HEK293 (cell line): Measurements from ENCODE around the gene CRB2.

Source experiments
- CTCF ChIA-PET: fragments of 350-600 bp; formaldehyde crosslinking; extraction: SDS; loops from one replicate; lab custom pipeline; 2021; ENCODE audit warnings: antibody characterized with exemption; lab: Yijun Ruan, JAX
- POLR2A ChIA-PET: fragments of 300-600 bp; formaldehyde crosslinking; extraction: SDS; loops from one replicate; lab custom pipeline; 2020; ENCODE audit warnings: antibody characterized with exemption, inconsistent platforms; lab: Yijun Ruan, JAX
- H3K27ac ChIP-seq: fragments of 200-500 bp; sonication (Bioruptor generic); 2 replicates; pipeline ENCODE4 v1.5.1; 2014; ENCODE audit warnings: low read depth, low read length, control low read depth, inconsistent platforms; ENCODE audit errors: extremely low read depth
- H3K36me3 ChIP-seq, 2 experiments: fragments of 200-500 bp in 1 of 2; sonication (Bioruptor generic) in 1 of 2; 1 replicate in 1 of 2; 2 replicates in 1 of 2; pipeline ENCODE4 v1.5.1; 2014 to 2017; ENCODE audit warnings: inconsistent platforms in 2 of 2, low read length in 2 of 2; ENCODE audit not compliant: control insufficient read depth in 2 of 2, insufficient read depth in 1 of 2
- H3K4me1 ChIP-seq: fragments of 200-500 bp; sonication (Bioruptor generic); 2 replicates; pipeline ENCODE4 v1.5.1; 2014; ENCODE audit warnings: mild to moderate bottlenecking, low read length, inconsistent platforms; ENCODE audit not compliant: control insufficient read depth, insufficient read depth
- H3K4me3 ChIP-seq: 2 replicates; pipeline ENCODE4 v1.5.1; 2011; ENCODE audit warnings: low read depth, mild to moderate bottlenecking, control low read depth, low read length, moderate library complexity
- H3K9me3 ChIP-seq: fragments of 200-500 bp; sonication (Bioruptor generic); 2 replicates; pipeline ENCODE4 v1.5.1; 2014; ENCODE audit warnings: low read depth, low read length, inconsistent platforms; ENCODE audit not compliant: control insufficient read depth, insufficient read depth
- GLIS1 ChIP-seq: fragments of 450-650 bp; formaldehyde crosslinking; IDR thresholded peaks from 2 replicates; pipeline ENCODE4 v1.5.1; 2016; ENCODE audit warnings: missing biosample characterization, missing genetic modification characterization
- KLF17 ChIP-seq: fragments of 450-650 bp; formaldehyde crosslinking; IDR thresholded peaks from 2 replicates; pipeline ENCODE4 v1.5.1; 2016; ENCODE audit warnings: missing biosample characterization, missing genetic modification characterization
- RBAK ChIP-seq: fragments of 450-650 bp; formaldehyde crosslinking; IDR thresholded peaks from 2 replicates; pipeline ENCODE4 v1.5.1; 2016; ENCODE audit warnings: missing biosample characterization, missing genetic modification characterization
- ZBTB1 ChIP-seq: fragments of 450-650 bp; formaldehyde crosslinking; IDR thresholded peaks from 2 replicates; pipeline ENCODE4 v1.5.1; 2016; ENCODE audit warnings: missing biosample characterization, missing genetic modification characterization
- ZBTB11 ChIP-seq: fragments of 450-650 bp; formaldehyde crosslinking; conservative IDR thresholded peaks from 2 replicates; pipeline ENCODE4 v1.5.1; 2016; ENCODE audit warnings: low read depth, missing biosample characterization, missing genetic modification characterization
- ZBTB44 ChIP-seq: fragments of 450-650 bp; IDR thresholded peaks from 2 replicates; pipeline ENCODE4 v1.5.1; 2018; ENCODE audit warnings: missing biosample characterization, mild to moderate bottlenecking, missing genetic modification characterization
- ZNF133 ChIP-seq: fragments of 450-650 bp; formaldehyde crosslinking; IDR thresholded peaks from 2 replicates; pipeline ENCODE4 v1.5.1; 2016; ENCODE audit warnings: missing biosample characterization, missing genetic modification characterization
- ZNF138 ChIP-seq: fragments of 450-650 bp; formaldehyde crosslinking; IDR thresholded peaks from 2 replicates; pipeline ENCODE4 v1.5.1; 2016; ENCODE audit warnings: missing biosample characterization, missing genetic modification characterization, borderline replicate concordance
- ZNF174 ChIP-seq: fragments of 450-650 bp; formaldehyde crosslinking; IDR thresholded peaks from 2 replicates; pipeline ENCODE4 v1.5.0; 2017; ENCODE audit warnings: missing biosample characterization, mild to moderate bottlenecking, missing genetic modification characterization
- ZNF175 ChIP-seq: fragments of 450-650 bp; formaldehyde crosslinking; IDR thresholded peaks from 2 replicates; pipeline ENCODE4 v1.5.1; 2016; ENCODE audit warnings: missing biosample characterization, missing genetic modification characterization
- ZNF223 ChIP-seq: fragments of 450-650 bp; formaldehyde crosslinking; IDR thresholded peaks from 2 replicates; pipeline ENCODE4 v1.5.1; 2016; ENCODE audit warnings: missing biosample characterization, missing genetic modification characterization
- ZNF26 ChIP-seq: fragments of 450-650 bp; formaldehyde crosslinking; IDR thresholded peaks from 2 replicates; pipeline ENCODE4 v1.5.1; 2016; ENCODE audit warnings: missing biosample characterization, missing genetic modification characterization
- ZNF266 ChIP-seq: fragments of 450-650 bp; formaldehyde crosslinking; IDR thresholded peaks from 2 replicates; pipeline ENCODE4 v1.5.1; 2016; ENCODE audit warnings: missing biosample characterization, missing genetic modification characterization, low read depth
- ZNF274 ChIP-seq, 2 experiments: fragments of 200-500 bp in 1 of 2; fragments of 450-650 bp in 1 of 2; sonication (Bioruptor generic) in 1 of 2; formaldehyde crosslinking in 1 of 2; IDR thresholded peaks; 2 replicates each; pipeline versions ENCODE4 v1.5.1 to v1.6.1; 2014 to 2016; ENCODE audit warnings: borderline replicate concordance in 1 of 2, inconsistent platforms in 1 of 2, low read length in 1 of 2, missing biosample characterization in 1 of 2, missing genetic modification characterization in 1 of 2
- ZNF280C ChIP-seq: fragments of 450-650 bp; formaldehyde crosslinking; IDR thresholded peaks from 2 replicates; pipeline ENCODE4 v1.5.1; 2016; ENCODE audit warnings: missing biosample characterization, missing genetic modification characterization
- ZNF302 ChIP-seq: fragments of 450-650 bp; formaldehyde crosslinking; IDR thresholded peaks from 2 replicates; pipeline ENCODE4 v1.5.1; 2016; ENCODE audit warnings: missing biosample characterization, missing genetic modification characterization, low read depth
- ZNF335 ChIP-seq: fragments of 450-650 bp; formaldehyde crosslinking; conservative IDR thresholded peaks from 2 replicates; pipeline ENCODE4 v1.5.1; 2016; ENCODE audit warnings: missing biosample characterization, missing genetic modification characterization
- ZNF48 ChIP-seq: fragments of 450-650 bp; formaldehyde crosslinking; IDR thresholded peaks from 2 replicates; pipeline ENCODE4 v1.5.1; 2016; ENCODE audit warnings: missing biosample characterization, missing genetic modification characterization
- ZNF560 ChIP-seq: fragments of 450-650 bp; formaldehyde crosslinking; IDR thresholded peaks from 2 replicates; pipeline ENCODE4 v1.5.1; 2017; ENCODE audit warnings: missing biosample characterization, missing genetic modification characterization, borderline replicate concordance
- ZNF596 ChIP-seq: fragments of 450-650 bp; IDR thresholded peaks from 2 replicates; pipeline ENCODE4 v1.5.0; 2018; ENCODE audit warnings: missing biosample characterization, mild to moderate bottlenecking, missing genetic modification characterization, moderate library complexity
- ZNF623 ChIP-seq: fragments of 450-650 bp; formaldehyde crosslinking; IDR thresholded peaks from 2 replicates; pipeline ENCODE4 v1.5.1; 2016; ENCODE audit warnings: missing biosample characterization, missing genetic modification characterization
- ZNF624 ChIP-seq: fragments of 450-650 bp; formaldehyde crosslinking; IDR thresholded peaks from 2 replicates; pipeline ENCODE4 v1.5.1; 2017; ENCODE audit warnings: missing biosample characterization, missing genetic modification characterization
- ZNF645 ChIP-seq: fragments of 450-650 bp; formaldehyde crosslinking; IDR thresholded peaks from 2 replicates; pipeline ENCODE4; 2016; ENCODE audit warnings: missing biosample characterization, missing genetic modification characterization
- ZNF701 ChIP-seq: fragments of 450-650 bp; formaldehyde crosslinking; IDR thresholded peaks from 2 replicates; pipeline ENCODE4 v1.5.1; 2016; ENCODE audit warnings: missing biosample characterization, missing genetic modification characterization
- ZNF747 ChIP-seq: fragments of 450-650 bp; formaldehyde crosslinking; IDR thresholded peaks from 2 replicates; pipeline ENCODE4 v1.5.1; 2016; ENCODE audit warnings: missing biosample characterization, missing genetic modification characterization
- ZNF776 ChIP-seq: fragments of 450-650 bp; formaldehyde crosslinking; IDR thresholded peaks from 2 replicates; pipeline ENCODE4 v1.5.0; 2017; ENCODE audit warnings: missing biosample characterization, missing genetic modification characterization, borderline replicate concordance

The CRB2 gene

GRCh38 chr9:123418506-123418905, 62.5 kb downstream of the CRB2 start:
- Histone ChIP-seq H3K4me1 (no peaks in the 10 kb centered on the region), H3K36me3 (peaks cover 0 to 7% of the 10 kb centered on the region in 2 experiments; a peak in 1 of 3 replicates), H3K9me3 (no peaks in the 10 kb centered on the region), H3K4me3 (no peak overlapping the region), H3K27ac (no peak overlapping the region)
- no peak for TF ChIP-seq ZNF701 (tag by site-specific recombination)
- TF ChIP-seq ZNF274 (IDR thresholded peaks at IDR 0.05; ENCODE audit: low read length): no peak
- TF ChIP-seq ZNF274 (tag by site-specific recombination; IDR thresholded peaks at IDR 0.05; ENCODE audit: borderline replicate concordance): no peak
- no peak for TF ChIP-seq RBAK (tag by site-specific recombination)
- no peak for TF ChIP-seq ZNF776 (tag by site-specific recombination)
- no peak for TF ChIP-seq ZBTB11 (tag by site-specific recombination)
- no peak for TF ChIP-seq ZNF624 (tag by site-specific recombination)
- TF ChIP-seq ZNF174 (tag by site-specific recombination): no peak
- no peak for TF ChIP-seq ZBTB44 (tag by site-specific recombination)
- no peak for TF ChIP-seq ZNF138 (tag by site-specific recombination)
- no peak for TF ChIP-seq ZBTB1 (tag by site-specific recombination)
- no peak for TF ChIP-seq ZNF48 (tag by site-specific recombination)
- TF ChIP-seq ZNF133 (tag by site-specific recombination): no peak
- no peak for TF ChIP-seq ZNF223 (tag by site-specific recombination)
- no peak for TF ChIP-seq ZNF596
- TF ChIP-seq ZNF335: no peak
- no peak for TF ChIP-seq ZNF645
- no peak for TF ChIP-seq KLF17 (tag by site-specific recombination)
- TF ChIP-seq GLIS1 (tag by site-specific recombination): no peak
- TF ChIP-seq ZNF623: no peak
- no peak for TF ChIP-seq ZNF266
- ChIA-PET POLR2A (no interaction called here), CTCF (no interaction called here)

GRCh38 chr9:123419091-123419490, 63.1 kb downstream of the CRB2 start:
- CTCF ChIA-PET: no interaction called here
- POLR2A ChIA-PET: no interaction called here
- Histone ChIP-seq H3K27ac (no peak overlapping the region), H3K4me3 (no peak overlapping the region), H3K36me3 (peaks cover 0 to 7% of the 10 kb centered on the region in 2 experiments; a peak in 1 of 3 replicates), H3K4me1 (no peaks in the 10 kb centered on the region), H3K9me3 (no peaks in the 10 kb centered on the region)
- TF ChIP-seq ZNF624 (tag by site-specific recombination) (no peak), ZNF280C (tag by site-specific recombination) (no peak), ZNF223 (tag by site-specific recombination) (no peak), ZNF175 (tag by site-specific recombination) (no peak), ZNF302 (tag by site-specific recombination) (no peak), ZNF26 (tag by site-specific recombination) (no peak), ZNF747 (tag by site-specific recombination) (no peak), ZNF560 (tag by site-specific recombination) (no peak)
